ENCODE results near the gene GADD45GIP1. TPM values are rescaled to one million over a fixed set of nuclear protein-coding genes. Genes with fewer than 3 reads are reported as not detected.
"Not testable (repeated sequence)": the region's sequence is repeated elsewhere in the genome, so short reads cannot be mapped to it uniquely, and the experiment has no call there.

The GADD45GIP1 gene
- total RNA-seq, 2 experiments from 2014 or later = 31.2 to 32.6 TPM

DNA sequence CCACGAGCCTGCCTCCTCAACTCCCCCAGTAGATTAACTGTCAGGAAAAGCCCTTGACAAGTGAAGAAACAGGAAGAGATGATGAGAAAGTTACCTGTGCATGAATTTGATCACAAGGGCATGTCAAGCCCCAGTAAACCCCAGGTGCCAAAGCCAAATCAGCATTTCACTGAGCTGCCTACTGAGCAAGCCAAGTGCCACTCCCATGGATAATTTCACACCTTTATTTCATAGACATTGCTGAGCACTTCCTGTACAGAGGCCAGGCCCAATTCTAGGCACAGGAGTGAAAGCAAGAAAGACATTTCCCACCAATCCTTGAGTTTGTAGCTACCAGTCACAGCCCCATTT lies 2.4 kb downstream of the GADD45GIP1 start:
- peak overlapping the region; percentile 77 for H3K27ac Mint-ChIP-seq
- no peaks in the 10 kb centered on the region for H3K9me3 Mint-ChIP-seq
- no peaks in the 10 kb centered on the region for H3K27me3 Mint-ChIP-seq
- H3K4me3 Mint-ChIP-seq = peak overlapping the region; percentile 88
- peak; percentile 16 for DNase-seq
- CTCF ChIA-PET = interaction anchor here (1.5 to 5.7 kb wide), 3 partner anchors 11 to 139 kb away, joined by 6 to 64 read pairs (median 7); no protein-coding TSS in a partner anchor
- POLR2A ChIA-PET = interaction anchor here (1.5 to 3.1 kb wide), 2 partner anchors 8 to 64 kb away, joined by 3 to 17 read pairs; partner anchors contain the start of genes GCDH and RAD23A
- H3K36me3 Mint-ChIP-seq = peaks cover 44% of the 10 kb centered on the region
- intact Hi-C loops (cut with micrococcal nuclease) = no loop called here
- peaks cover 42% of the 10 kb centered on the region for H3K4me1 Mint-ChIP-seq (ENCODE audit: low read depth)

GRCh38 chr19:12953799-12954611 lies 3.0 kb downstream of the GADD45GIP1 start:
- Mint-ChIP-seq H3K27me3 (no peaks in the 10 kb centered on the region), H3K4me3 (no peak overlapping the region), H3K27ac (peak overlapping the region; percentile 77), H3K9me3 (no peaks in the 10 kb centered on the region), H3K4me1 (ENCODE audit: low read depth) (peaks cover 42% of the 10 kb centered on the region), H3K36me3 (peaks cover 45% of the 10 kb centered on the region)
- intact Hi-C loops (cut with micrococcal nuclease) = no loop called here
- peak; percentile 16 for DNase-seq
- ChIA-PET POLR2A (interaction anchor here (1.5 to 3.1 kb wide), 2 partner anchors 7 to 63 kb away, joined by 3 to 17 read pairs; partner anchors contain the start of genes GCDH and RAD23A), CTCF (interaction anchor here (1.2 to 5.7 kb wide), 4 partner anchors 11 to 140 kb away, joined by 3 to 64 read pairs (median 6); no protein-coding TSS in a partner anchor)

DNA sequence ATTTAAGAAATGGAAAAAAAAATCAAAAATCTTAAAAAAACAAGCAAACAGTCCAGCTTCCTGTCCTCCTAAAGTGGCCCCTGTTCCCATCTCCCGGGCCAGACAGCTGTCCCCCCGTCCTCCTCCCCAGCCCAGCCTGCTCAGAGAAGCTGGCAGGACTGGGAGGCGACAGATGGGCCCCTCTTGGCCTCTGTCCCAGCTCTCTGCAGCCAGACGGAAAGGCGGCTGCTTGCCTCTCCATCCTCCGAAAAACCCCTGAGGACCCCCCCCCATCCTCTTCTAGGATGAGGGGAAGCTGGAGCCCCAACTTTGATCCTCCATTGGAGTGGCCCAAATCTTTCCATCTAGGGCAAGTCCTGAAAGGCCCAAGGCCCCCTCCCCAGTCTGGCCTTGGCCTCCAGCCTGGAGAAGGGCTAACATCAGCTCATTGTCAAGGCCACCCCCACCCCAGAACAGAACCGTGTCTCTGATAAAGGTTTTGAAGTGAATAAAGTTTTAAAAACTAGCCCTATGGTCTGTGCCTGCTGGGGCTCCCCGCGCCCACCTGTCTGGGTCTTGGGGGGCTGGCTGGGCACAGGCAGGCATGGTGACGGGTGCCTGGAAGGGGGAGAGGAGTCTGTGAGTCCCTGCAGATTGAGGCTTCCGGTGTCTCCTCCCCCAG lies 3.8 kb downstream of the GADD45GIP1 start:
- Mint-ChIP-seq H3K27me3 (no peaks in the 10 kb centered on the region), H3K27ac (peak overlapping the region; percentile 38)
- intact Hi-C loops (cut with micrococcal nuclease) = no loop called here

DNA sequence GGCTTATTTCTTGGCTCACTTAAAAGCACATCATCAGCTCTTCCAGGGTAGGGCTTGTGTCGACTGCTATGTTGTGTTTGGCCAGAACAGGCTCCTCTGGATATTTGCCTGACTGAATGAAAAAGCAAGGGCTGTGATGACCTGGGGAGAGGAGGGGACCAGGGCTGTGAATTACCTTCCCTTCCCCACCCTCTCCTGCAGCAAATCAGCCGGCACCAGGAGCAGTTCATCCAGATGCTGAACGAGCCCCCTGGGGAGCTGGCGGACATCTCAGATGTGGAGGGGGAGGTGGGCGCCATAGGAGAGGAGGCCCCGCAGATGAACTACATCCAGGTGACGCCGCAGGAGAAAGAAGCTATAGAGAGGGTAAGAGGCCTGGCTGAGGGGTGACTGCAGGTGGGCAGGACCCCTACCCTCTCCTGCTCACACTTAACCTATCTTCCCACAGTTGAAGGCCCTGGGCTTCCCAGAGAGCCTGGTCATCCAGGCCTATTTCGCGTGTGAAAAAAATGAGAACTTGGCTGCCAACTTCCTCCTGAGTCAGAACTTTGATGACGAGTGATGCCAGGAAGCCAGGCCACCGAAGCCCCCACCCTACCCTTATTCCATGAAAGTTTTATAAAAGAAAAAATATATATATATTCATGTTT lies 4.4 kb downstream of the GADD45GIP1 start:
- no peak for DNase-seq
- intact Hi-C loops (cut with micrococcal nuclease) = no loop called here
- ChIA-PET POLR2A (interaction anchor here (0.6 to 1.0 kb wide), 2 partner anchors 20 to 22 kb away, joined by 3 to 5 read pairs; no protein-coding TSS in a partner anchor), CTCF (interaction anchor here (1.0 to 5.7 kb wide), 3 partner anchors 13 to 105 kb away, joined by 3 to 64 read pairs (median 4); no protein-coding TSS in a partner anchor)
- Mint-ChIP-seq H3K4me3 (no peak overlapping the region), H3K27me3 (no peaks in the 10 kb centered on the region), H3K9me3 (no peaks in the 10 kb centered on the region), H3K36me3 (peaks cover 54% of the 10 kb centered on the region), H3K27ac (peak overlapping the region; percentile 38), H3K4me1 (ENCODE audit: low read depth) (peaks cover 45% of the 10 kb centered on the region)

More for the DNA sequence above, 3.8 kb downstream of the GADD45GIP1 start:
- H3K4me3 Mint-ChIP-seq = no peak overlapping the region
- no peak for DNase-seq
- no peaks in the 10 kb centered on the region for H3K9me3 Mint-ChIP-seq
- H3K4me1 Mint-ChIP-seq (ENCODE audit: low read depth) = peaks cover 41% of the 10 kb centered on the region
- ChIA-PET CTCF (interaction anchor here (1.0 to 5.7 kb wide), 6 partner anchors 12 to 140 kb away, joined by 3 to 64 read pairs (median 5); no protein-coding TSS in a partner anchor), POLR2A (interaction anchor here (0.6 to 1.0 kb wide), 2 partner anchors 20 to 22 kb away, joined by 3 to 5 read pairs; no protein-coding TSS in a partner anchor)
- peaks cover 48% of the 10 kb centered on the region for H3K36me3 Mint-ChIP-seq

DNA sequence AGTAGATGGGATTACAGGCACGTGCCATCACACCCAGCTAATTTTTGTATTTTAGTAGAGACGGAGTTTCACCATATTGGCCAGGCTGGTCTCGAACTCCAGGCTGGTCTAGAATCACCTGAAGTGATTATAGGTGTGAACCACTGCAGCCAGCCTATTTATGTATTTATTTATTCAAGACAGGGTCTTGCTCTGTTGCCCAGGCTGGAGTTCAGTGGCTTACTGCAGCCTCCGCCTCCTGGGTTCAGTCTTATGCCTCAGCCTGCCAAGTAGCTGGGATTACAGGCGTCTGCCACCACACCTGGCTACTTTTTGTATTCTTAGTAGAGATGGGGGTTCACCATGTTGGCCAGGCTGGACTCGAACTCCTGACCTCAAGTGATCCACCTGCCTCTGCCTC lies 5.0 kb downstream of the GADD45GIP1 start:
- intact Hi-C loops (cut with micrococcal nuclease); H3K4me3 Mint-ChIP-seq; DNase-seq; H3K9me3 Mint-ChIP-seq; H3K27me3 Mint-ChIP-seq; POLR2A ChIA-PET: not testable (repeated sequence)
- peaks cover 48% of the 10 kb centered on the region for H3K4me1 Mint-ChIP-seq (ENCODE audit: low read depth)
- peaks cover 57% of the 10 kb centered on the region for H3K36me3 Mint-ChIP-seq
- peak overlapping the region; percentile 38 for H3K27ac Mint-ChIP-seq
- CTCF ChIA-PET = interaction anchor here (1.3 to 5.7 kb wide), 2 partner anchors 13 to 67 kb away, joined by 4 to 64 read pairs; no protein-coding TSS in a partner anchor

- H3K4me1 Mint-ChIP-seq (ENCODE audit: low read depth) = peaks cover 50% of the 10 kb centered on the region
- POLR2A ChIA-PET = interaction anchor here (1.0 to 1.5 kb wide), 2 partner anchors 12 to 16 kb away, joined by 3 to 4 read pairs; no protein-coding TSS in a partner anchor
- intact Hi-C loops (cut with micrococcal nuclease) = no loop called here
Measured at GRCh38 chr19:12949363-12950283, 7.4 kb downstream of the GADD45GIP1 start.

DNA sequence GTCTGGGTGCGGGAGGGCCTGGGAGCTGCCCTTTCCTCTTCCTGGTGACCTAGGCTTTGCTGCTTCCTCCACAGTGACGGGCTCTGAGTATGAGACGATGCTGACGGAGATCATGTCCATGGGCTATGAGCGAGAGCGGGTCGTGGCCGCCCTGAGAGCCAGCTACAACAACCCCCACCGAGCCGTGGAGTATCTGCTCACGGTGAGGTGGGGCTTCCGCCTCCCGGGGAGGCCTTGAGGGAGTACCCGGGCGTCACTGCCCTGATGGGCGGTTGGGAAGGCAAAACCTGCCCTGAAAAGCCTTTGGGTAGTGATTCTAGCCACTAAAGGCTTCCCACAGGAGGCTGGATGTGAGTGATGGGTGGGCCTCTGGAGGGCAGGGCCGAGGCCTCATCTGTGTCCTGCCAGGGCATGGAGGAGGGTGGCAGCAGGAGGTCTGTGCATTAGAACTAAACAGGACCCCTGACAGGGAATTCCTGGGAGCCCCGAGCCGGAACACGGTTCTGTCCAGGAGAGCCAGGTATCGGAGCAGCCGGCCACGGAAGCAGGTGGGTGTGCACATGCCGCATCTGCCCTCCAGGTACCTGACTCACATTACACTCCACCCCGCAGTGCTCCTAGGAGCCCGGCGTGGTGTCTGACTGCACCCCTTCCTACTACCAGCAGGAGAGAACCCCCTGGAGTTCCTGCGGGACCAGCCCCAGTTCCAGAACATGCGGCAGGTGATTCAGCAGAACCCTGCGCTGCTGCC lies 8.2 kb downstream of the GADD45GIP1 start:
- intact Hi-C loops (cut with micrococcal nuclease) = no loop called here

More at GRCh38 chr19:12949363-12950283, 7.4 kb downstream of the GADD45GIP1 start:
- no peak for DNase-seq
- Mint-ChIP-seq H3K27me3 (peaks cover 1% of the 10 kb centered on the region), H3K36me3 (peaks cover 72% of the 10 kb centered on the region), H3K4me3 (no peak overlapping the region), H3K9me3 (no peaks in the 10 kb centered on the region), H3K27ac (peak overlapping the region; percentile 25)
- CTCF ChIA-PET = no interaction called here

DNA sequence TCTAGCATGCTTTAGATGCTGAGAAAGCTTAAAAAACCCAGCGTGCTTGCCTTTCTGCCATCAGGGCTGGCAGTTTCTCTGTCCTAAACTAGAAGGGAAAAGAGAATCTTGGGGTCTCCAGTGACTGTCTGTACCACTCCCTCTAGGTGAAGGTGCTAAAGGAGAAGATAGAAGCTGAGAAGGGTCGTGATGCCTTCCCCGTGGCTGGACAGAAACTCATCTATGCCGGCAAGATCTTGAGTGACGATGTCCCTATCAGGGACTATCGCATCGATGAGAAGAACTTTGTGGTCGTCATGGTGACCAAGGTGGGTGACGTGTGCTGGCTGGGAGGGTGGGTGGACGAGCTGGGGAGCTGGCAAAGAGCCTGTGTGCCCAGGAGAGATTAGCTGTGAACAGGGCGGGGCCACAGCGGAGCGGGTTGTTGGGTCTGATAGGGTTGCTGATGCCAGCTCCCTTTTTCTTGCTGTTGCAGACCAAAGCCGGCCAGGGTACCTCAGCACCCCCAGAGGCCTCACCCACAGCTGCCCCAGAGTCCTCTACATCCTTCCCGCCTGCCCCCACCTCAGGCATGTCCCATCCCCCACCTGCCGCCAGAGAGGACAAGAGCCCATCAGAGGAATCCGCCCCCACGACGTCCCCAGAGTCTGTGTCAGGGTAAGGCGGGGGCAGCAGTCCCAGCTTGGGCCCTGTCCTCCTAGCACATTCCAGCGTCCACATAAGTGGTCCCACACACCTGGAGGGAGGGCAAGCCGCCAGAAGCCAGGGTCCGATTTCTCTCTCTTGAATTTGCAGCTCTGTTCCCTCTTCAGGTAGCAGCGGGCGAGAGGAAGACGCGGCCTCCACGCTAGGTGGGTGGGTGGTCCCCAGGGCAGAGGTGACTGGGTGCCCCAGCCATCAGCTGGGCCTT lies 9.1 kb downstream of the GADD45GIP1 start:
- POLR2A ChIA-PET = interaction anchor here (1.1 to 3.0 kb wide), 2 partner anchors 8 kb away, joined by 4 to 17 read pairs; partner anchors contain the start of gene GADD45GIP1
- peak overlapping the region; percentile 58 for H3K27ac Mint-ChIP-seq
- peaks cover 72% of the 10 kb centered on the region for H3K36me3 Mint-ChIP-seq
- H3K4me3 Mint-ChIP-seq = peak overlapping the region; percentile 35
- H3K4me1 Mint-ChIP-seq (ENCODE audit: low read depth) = peaks cover 48% of the 10 kb centered on the region
- H3K9me3 Mint-ChIP-seq = no peaks in the 10 kb centered on the region
- no peak for DNase-seq
- peaks cover 1% of the 10 kb centered on the region for H3K27me3 Mint-ChIP-seq
- intact Hi-C loops (cut with micrococcal nuclease) = no loop called here
- CTCF ChIA-PET = interaction anchor here (1.1 to 3.1 kb wide), 2 partner anchors 18 to 30 kb away, joined by 4 to 15 read pairs; no protein-coding TSS in a partner anchor

More for the DNA sequence above, 8.2 kb downstream of the GADD45GIP1 start:
- DNase-seq = no peak
- peaks cover 1% of the 10 kb centered on the region for H3K27me3 Mint-ChIP-seq
- no peaks in the 10 kb centered on the region for H3K9me3 Mint-ChIP-seq
- H3K4me3 Mint-ChIP-seq = no peak overlapping the region
- ChIA-PET POLR2A (interaction anchor here (1.1 kb wide), 1 partner anchor 9 kb away, joined by 4 read pairs; no protein-coding TSS in a partner anchor), CTCF (interaction anchor here (3.1 kb wide), 1 partner anchor 17 kb away, joined by 15 read pairs; no protein-coding TSS in a partner anchor)
- peak overlapping the region; percentile 2 for H3K27ac Mint-ChIP-seq
- H3K36me3 Mint-ChIP-seq = peaks cover 71% of the 10 kb centered on the region
- H3K4me1 Mint-ChIP-seq (ENCODE audit: low read depth) = peaks cover 48% of the 10 kb centered on the region

- no peaks in the 10 kb centered on the region for H3K9me3 Mint-ChIP-seq
- H3K27me3 Mint-ChIP-seq = peaks cover 1% of the 10 kb centered on the region
- peaks cover 49% of the 10 kb centered on the region for H3K4me1 Mint-ChIP-seq (ENCODE audit: low read depth)
- H3K36me3 Mint-ChIP-seq = peaks cover 76% of the 10 kb centered on the region
- H3K27ac Mint-ChIP-seq = peak overlapping the region; percentile 98
- H3K4me3 Mint-ChIP-seq = peak overlapping the region; percentile 85
- POLR2A ChIA-PET = interaction anchor here (0.9 to 3.0 kb wide), 3 partner anchors 9 to 155 kb away, joined by 3 to 17 read pairs (median 3); partner anchors contain the start of genes FARSA, GADD45GIP1 and JUNB
- CTCF ChIA-PET = interaction anchor here (0.7 to 3.1 kb wide), 5 partner anchors 14 to 61 kb away, joined by 3 to 15 read pairs (median 4); partner anchors contain the start of gene FARSA
- DNase-seq = no peak
- intact Hi-C loops (cut with micrococcal nuclease) = loop anchor here (1.0 kb wide), 1 partner anchor 9 kb away; the partner anchor contains the start of gene CALR
Measured at GRCh38 chr19:12946731-12947496, 10.1 kb downstream of the GADD45GIP1 start.
